GM23248 (cell line): ENCODE data around the gene PTPRE.

Experiments used
- EZH2 ChIP-seq: fragments of 200-600 bp; sonication (generic); IDR thresholded peaks from 2 replicates; pipeline ENCODE4 v1.6.1; 2018; ENCODE audit warnings: antibody characterized with exemption, mild to moderate bottlenecking; ENCODE audit not compliant: insufficient read depth, poor library complexity, severe bottlenecking
- EZH2phosphoT487 ChIP-seq: fragments of 200-600 bp; sonication (generic); IDR thresholded peaks from 2 replicates; pipeline ENCODE4 v1.6.1; 2018; ENCODE audit warnings: antibody characterized with exemption, moderate library complexity, mild to moderate bottlenecking, low read depth; ENCODE audit not compliant: insufficient read depth

GRCh38 chr10:128077155-128077875 lies 170.4 kb downstream of the PTPRE start:
- TF ChIP-seq EZH2: no peak
- TF ChIP-seq EZH2phosphoT487: no peak
